ENCODE results near the gene NPSR1.

Gene NPSR1

GRCh38 chr7:34655384-34655783 is 2.6 kb upstream of the NPSR1 start:
- no peaks in the 10 kb centered on the region for H3K4me1 ChIP-seq (ENCODE audit: control insufficient read depth, insufficient read depth, low read length)
- CTCF ChIA-PET = no interaction called here
- H3K9me3 ChIP-seq (ENCODE audit: control insufficient read depth, insufficient read depth, low read depth, low read length) = no peaks in the 10 kb centered on the region
- POLR2A ChIA-PET = no interaction called here
- H3K27ac ChIP-seq (ENCODE audit: extremely low read depth, low read depth, low read length) = no peak overlapping the region
- TF ChIP-seq ZNF239 (tag by site-specific recombination; IDR thresholded peaks at IDR 0.05) = no peak
- no peak for TF ChIP-seq RBAK (tag by site-specific recombination; IDR thresholded peaks at IDR 0.05)
- TF ChIP-seq, protein P1, sequence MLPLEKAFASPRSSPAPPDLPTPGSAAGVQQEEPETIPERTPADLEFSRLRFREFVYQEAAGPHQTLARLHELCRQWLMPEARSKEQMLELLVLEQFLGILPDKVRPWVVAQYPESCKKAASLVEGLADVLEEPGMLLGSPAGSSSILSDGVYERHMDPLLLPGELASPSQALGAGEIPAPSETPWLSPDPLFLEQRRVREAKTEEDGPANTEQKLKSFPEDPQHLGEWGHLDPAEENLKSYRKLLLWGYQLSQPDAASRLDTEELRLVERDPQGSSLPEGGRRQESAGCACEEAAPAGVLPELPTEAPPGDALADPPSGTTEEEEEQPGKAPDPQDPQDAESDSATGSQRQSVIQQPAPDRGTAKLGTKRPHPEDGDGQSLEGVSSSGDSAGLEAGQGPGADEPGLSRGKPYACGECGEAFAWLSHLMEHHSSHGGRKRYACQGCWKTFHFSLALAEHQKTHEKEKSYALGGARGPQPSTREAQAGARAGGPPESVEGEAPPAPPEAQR (tag by site-specific recombination; IDR thresholded peaks at IDR 0.05) = no peak
- no peak for TF ChIP-seq ZNF561 (tag by site-specific recombination; IDR thresholded peaks at IDR 0.05; ENCODE audit: borderline replicate concordance)
- no peak for TF ChIP-seq ZBTB26 (tag by site-specific recombination; optimal IDR thresholded peaks at IDR 0.05)
- no peak for TF ChIP-seq ZFP41 (tag by site-specific recombination; IDR thresholded peaks at IDR 0.05; ENCODE audit: borderline replicate concordance)
- TF ChIP-seq EGR2 (tag by site-specific recombination; IDR thresholded peaks at IDR 0.05; ENCODE audit: low read depth) = no peak
- TF ChIP-seq, protein P2, sequence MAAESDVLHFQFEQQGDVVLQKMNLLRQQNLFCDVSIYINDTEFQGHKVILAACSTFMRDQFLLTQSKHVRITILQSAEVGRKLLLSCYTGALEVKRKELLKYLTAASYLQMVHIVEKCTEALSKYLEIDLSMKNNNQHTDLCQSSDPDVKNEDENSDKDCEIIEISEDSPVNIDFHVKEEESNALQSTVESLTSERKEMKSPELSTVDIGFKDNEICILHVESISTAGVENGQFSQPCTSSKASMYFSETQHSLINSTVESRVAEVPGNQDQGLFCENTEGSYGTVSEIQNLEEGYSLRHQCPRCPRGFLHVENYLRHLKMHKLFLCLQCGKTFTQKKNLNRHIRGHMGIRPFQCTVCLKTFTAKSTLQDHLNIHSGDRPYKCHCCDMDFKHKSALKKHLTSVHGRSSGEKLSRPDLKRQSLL (tag by site-specific recombination; IDR thresholded peaks at IDR 0.05) = no peak
- TF ChIP-seq ZNF692 (tag by site-specific recombination; IDR thresholded peaks at IDR 0.05) = no peak
- no peak for TF ChIP-seq ZNF791 (tag by site-specific recombination; IDR thresholded peaks at IDR 0.05)
- H3K4me3 ChIP-seq (ENCODE audit: low read depth, low read length) = no peak overlapping the region
- H3K36me3 ChIP-seq (ENCODE audit: control insufficient read depth in 2 of 2, insufficient read depth in 1 of 2, low read length in 2 of 2) = no peaks in the 10 kb centered on the region

- H3K4me3 ChIP-seq (ENCODE audit: low read depth, low read length) = no peak overlapping the region
- ChIA-PET POLR2A (no interaction called here), CTCF (interaction anchor here (0.9 to 1.2 kb wide), 2 partner anchors 20 to 336 kb away, joined by 3 read pairs; no protein-coding TSS in a partner anchor)
- H3K27ac ChIP-seq (ENCODE audit: extremely low read depth, low read depth, low read length) = no peak overlapping the region
- no peaks in the 10 kb centered on the region for H3K4me1 ChIP-seq (ENCODE audit: control insufficient read depth, insufficient read depth, low read length)
- no peaks in the 10 kb centered on the region for H3K36me3 ChIP-seq (ENCODE audit: control insufficient read depth in 2 of 2, insufficient read depth in 1 of 2, low read length in 2 of 2)
- no peaks in the 10 kb centered on the region for H3K9me3 ChIP-seq (ENCODE audit: control insufficient read depth, insufficient read depth, low read depth, low read length)
- no peak for TF ChIP-seq ZNF76 (tag by site-specific recombination; IDR thresholded peaks at IDR 0.05; ENCODE audit: borderline replicate concordance, low read depth)
- TF ChIP-seq SP2 (tag by site-specific recombination; IDR thresholded peaks at IDR 0.05) = no peak
- TF ChIP-seq YY2 (tag by site-specific recombination; IDR thresholded peaks at IDR 0.05) = no peak
- no peak for TF ChIP-seq ZNF112 (tag by site-specific recombination; IDR thresholded peaks at IDR 0.05)
- TF ChIP-seq ZNF133 (tag by site-specific recombination; IDR thresholded peaks at IDR 0.05) = no peak
- no peak for TF ChIP-seq HOXC10 (CRISPR knock-in tag; IDR thresholded peaks at IDR 0.05)
- no peak for TF ChIP-seq ZNF48 (tag by site-specific recombination; IDR thresholded peaks at IDR 0.05)
- no peak for TF ChIP-seq AEBP2 (tag by site-specific recombination; IDR thresholded peaks at IDR 0.05; ENCODE audit: borderline replicate concordance)
- no peak for TF ChIP-seq ZNF211 (tag by site-specific recombination; IDR thresholded peaks at IDR 0.05; ENCODE audit: low read depth)
- no peak for TF ChIP-seq ZNF19 (tag by site-specific recombination; IDR thresholded peaks at IDR 0.05; ENCODE audit: low read depth)
- no peak for TF ChIP-seq EGR2 (tag by site-specific recombination; IDR thresholded peaks at IDR 0.05; ENCODE audit: low read depth)
- TF ChIP-seq SP3 (tag by site-specific recombination; IDR thresholded peaks at IDR 0.05) = no peak
- TF ChIP-seq ZBTB48 (tag by site-specific recombination; IDR thresholded peaks at IDR 0.05) = no peak
- TF ChIP-seq, protein P3, sequence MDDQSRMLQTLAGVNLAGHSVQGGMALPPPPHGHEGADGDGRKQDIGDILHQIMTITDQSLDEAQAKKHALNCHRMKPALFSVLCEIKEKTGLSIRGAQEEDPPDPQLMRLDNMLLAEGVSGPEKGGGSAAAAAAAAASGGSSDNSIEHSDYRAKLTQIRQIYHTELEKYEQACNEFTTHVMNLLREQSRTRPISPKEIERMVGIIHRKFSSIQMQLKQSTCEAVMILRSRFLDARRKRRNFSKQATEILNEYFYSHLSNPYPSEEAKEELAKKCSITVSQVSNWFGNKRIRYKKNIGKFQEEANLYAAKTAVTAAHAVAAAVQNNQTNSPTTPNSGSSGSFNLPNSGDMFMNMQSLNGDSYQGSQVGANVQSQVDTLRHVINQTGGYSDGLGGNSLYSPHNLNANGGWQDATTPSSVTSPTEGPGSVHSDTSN (CRISPR knock-in tag; IDR thresholded peaks at IDR 0.05) = no peak
- no peak for TF ChIP-seq ZNF558 (tag by site-specific recombination; IDR thresholded peaks at IDR 0.05)
- no peak for TF ChIP-seq ZNF221 (tag by site-specific recombination; IDR thresholded peaks at IDR 0.05; ENCODE audit: borderline replicate concordance)
Observed at GRCh38 chr7:34656041-34656440, 2.0 kb upstream of the NPSR1 start.

All from HEK293 (cell line).